WERI-Rb-1 (cell line): ENCODE measurements around the gene LRRC59.

Experiments used
- DNase-seq: peaks from one replicate; pipeline ENCODE4 v3.0.0-alpha.2; 2020
- H3K27ac ChIP-seq: fragments of 250-450 bp; sonication (Bioruptor Pico); 2 replicates; pipeline ENCODE4 v1.5.1; 2020; ENCODE audit warnings: mild to moderate bottlenecking, moderate library complexity
- H3K27me3 ChIP-seq: fragments of 250-450 bp; sonication (Bioruptor Pico); 2 replicates; pipeline ENCODE4 v1.5.1; 2021; ENCODE audit warnings: mild to moderate bottlenecking, low read depth, moderate library complexity; ENCODE audit not compliant: insufficient read depth, severe bottlenecking
- H3K36me3 ChIP-seq: fragments of 250-450 bp; sonication (Bioruptor Pico); 2 replicates; pipeline ENCODE4 v1.5.1; 2020; ENCODE audit warnings: mild to moderate bottlenecking, moderate library complexity
- H3K4me3 ChIP-seq: 2 replicates; pipeline ENCODE4 v1.5.1; 2011; ENCODE audit warnings: low read depth, mild to moderate bottlenecking, control low read depth, low read length
- H3K9me3 ChIP-seq: fragments of 250-450 bp; sonication (Bioruptor Pico); 2 replicates; pipeline ENCODE4 v1.5.1; 2021; ENCODE audit warnings: mild to moderate bottlenecking, moderate library complexity; ENCODE audit not compliant: severe bottlenecking
- TF ChIP-seq, protein P1 (sequence below): IDR thresholded peaks from 2 replicates; pipeline ENCODE4 v1.5.1; 2011; ENCODE audit warnings: low read depth, mild to moderate bottlenecking, control low read depth, inconsistent platforms, low read length

The LRRC59 gene

DNA sequence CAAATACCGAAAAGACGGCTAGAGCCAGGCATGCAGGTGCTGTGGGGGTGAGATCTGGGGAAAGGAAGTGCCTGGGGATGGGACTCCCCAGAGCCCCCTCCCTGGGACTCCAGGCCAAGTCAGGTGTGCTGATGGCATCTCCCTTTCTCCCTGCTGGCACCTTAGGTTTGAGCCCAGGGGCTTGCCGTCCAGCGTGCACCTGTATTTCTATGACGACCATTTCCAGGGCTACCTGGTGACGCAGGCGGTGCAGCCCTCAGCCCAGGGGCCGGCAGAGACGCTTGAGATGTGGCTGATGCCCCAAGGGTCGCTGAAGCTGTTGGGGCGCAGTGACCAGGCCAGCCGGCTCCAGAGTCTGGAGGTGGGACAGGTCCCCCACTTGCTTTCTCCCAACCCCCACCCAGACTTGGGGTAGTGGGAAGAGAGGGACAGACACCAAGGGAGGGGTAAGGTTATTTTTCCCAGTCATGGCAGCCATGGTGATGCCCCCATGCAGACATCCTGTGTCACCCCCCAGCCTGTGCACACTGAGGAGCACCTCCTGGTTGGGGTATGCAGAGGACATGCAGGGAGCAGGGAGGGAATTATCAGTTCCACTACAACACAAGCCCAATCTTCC is 40.3 kb downstream of the LRRC59 start:
- no peaks in the 10 kb centered on the region for H3K27me3 ChIP-seq
- peaks cover 62% of the 10 kb centered on the region for H3K36me3 ChIP-seq
- TF ChIP-seq, protein P1, sequence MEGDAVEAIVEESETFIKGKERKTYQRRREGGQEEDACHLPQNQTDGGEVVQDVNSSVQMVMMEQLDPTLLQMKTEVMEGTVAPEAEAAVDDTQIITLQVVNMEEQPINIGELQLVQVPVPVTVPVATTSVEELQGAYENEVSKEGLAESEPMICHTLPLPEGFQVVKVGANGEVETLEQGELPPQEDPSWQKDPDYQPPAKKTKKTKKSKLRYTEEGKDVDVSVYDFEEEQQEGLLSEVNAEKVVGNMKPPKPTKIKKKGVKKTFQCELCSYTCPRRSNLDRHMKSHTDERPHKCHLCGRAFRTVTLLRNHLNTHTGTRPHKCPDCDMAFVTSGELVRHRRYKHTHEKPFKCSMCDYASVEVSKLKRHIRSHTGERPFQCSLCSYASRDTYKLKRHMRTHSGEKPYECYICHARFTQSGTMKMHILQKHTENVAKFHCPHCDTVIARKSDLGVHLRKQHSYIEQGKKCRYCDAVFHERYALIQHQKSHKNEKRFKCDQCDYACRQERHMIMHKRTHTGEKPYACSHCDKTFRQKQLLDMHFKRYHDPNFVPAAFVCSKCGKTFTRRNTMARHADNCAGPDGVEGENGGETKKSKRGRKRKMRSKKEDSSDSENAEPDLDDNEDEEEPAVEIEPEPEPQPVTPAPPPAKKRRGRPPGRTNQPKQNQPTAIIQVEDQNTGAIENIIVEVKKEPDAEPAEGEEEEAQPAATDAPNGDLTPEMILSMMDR: no peak
- no peak overlapping the region for H3K27ac ChIP-seq
- no peaks in the 10 kb centered on the region for H3K9me3 ChIP-seq
- H3K4me3 ChIP-seq: no peak overlapping the region
- DNase-seq: no peak

GRCh38 chr17:50356418-50356817 is 40.9 kb downstream of the LRRC59 start:
- no peaks in the 10 kb centered on the region for H3K9me3 ChIP-seq
- H3K27ac ChIP-seq: no peak overlapping the region
- no peak overlapping the region for H3K4me3 ChIP-seq
- TF ChIP-seq, protein P1: no peak
- no peak for DNase-seq
- H3K27me3 ChIP-seq: no peaks in the 10 kb centered on the region
- peaks cover 62% of the 10 kb centered on the region for H3K36me3 ChIP-seq

GRCh38 chr17:50355701-50356341 is 41.5 kb downstream of the LRRC59 start:
- H3K27ac ChIP-seq: no peak overlapping the region
- no peaks in the 10 kb centered on the region for H3K27me3 ChIP-seq
- peaks cover 62% of the 10 kb centered on the region for H3K36me3 ChIP-seq
- H3K4me3 ChIP-seq: no peak overlapping the region
- TF ChIP-seq, protein P1: no peak
- DNase-seq: no peak
- no peaks in the 10 kb centered on the region for H3K9me3 ChIP-seq

DNA sequence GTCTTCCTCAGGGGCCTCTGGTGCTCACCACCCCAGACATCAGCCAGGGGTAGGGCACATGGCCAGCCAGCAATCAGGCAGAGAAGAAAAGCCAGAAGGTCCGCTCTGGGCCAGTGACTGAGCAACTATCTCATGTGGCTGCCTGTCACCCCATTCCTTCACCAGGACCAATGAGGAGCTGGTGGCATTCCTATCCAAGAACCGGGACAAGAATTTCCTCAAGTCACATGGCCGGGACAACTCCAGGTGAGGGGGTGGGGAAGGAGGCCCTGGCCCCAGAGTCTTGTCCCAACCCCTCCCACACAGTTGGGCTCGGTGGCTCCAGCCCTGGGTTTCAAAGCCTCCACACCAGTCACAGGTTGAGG is 42.0 kb downstream of the LRRC59 start:
- H3K27ac ChIP-seq: no peak overlapping the region
- H3K9me3 ChIP-seq: no peaks in the 10 kb centered on the region
- peaks cover 58% of the 10 kb centered on the region for H3K36me3 ChIP-seq
- H3K27me3 ChIP-seq: no peaks in the 10 kb centered on the region
- no peak for DNase-seq
- no peak overlapping the region for H3K4me3 ChIP-seq
- TF ChIP-seq, protein P1: no peak

- no peak overlapping the region for H3K4me3 ChIP-seq
- no peak overlapping the region for H3K27ac ChIP-seq
- TF ChIP-seq, protein P1: no peak
- H3K9me3 ChIP-seq: no peaks in the 10 kb centered on the region
- peaks cover 58% of the 10 kb centered on the region for H3K36me3 ChIP-seq
- DNase-seq: no peak
- H3K27me3 ChIP-seq: no peaks in the 10 kb centered on the region
Observed at GRCh38 chr17:50354776-50355175, 42.5 kb downstream of the LRRC59 start.

DNA sequence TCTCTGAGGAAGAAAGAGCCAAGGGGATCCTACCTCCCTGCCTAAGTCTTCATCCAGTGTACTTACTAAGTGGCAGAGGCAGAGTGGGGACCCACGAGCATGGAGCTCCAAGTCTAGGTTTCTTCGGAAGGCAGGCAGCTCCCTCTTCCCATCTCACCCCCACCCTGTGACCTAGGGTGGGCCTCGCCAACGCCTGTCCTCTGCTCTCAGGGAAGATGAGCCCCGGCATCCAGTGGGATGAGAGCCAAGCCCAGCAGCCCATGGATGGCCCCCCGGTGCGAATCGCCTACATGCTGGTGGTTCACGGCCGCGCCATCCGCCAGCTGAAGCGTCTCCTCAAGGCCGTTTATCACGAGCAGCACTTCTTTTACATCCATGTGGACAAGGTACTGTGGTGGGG is 43.1 kb downstream of the LRRC59 start:
- no peak overlapping the region for H3K27ac ChIP-seq
- H3K4me3 ChIP-seq: no peak overlapping the region
- no peaks in the 10 kb centered on the region for H3K9me3 ChIP-seq
- TF ChIP-seq, protein P1: no peak
- no peaks in the 10 kb centered on the region for H3K27me3 ChIP-seq
- no peak for DNase-seq
- peaks cover 52% of the 10 kb centered on the region for H3K36me3 ChIP-seq
